Adrenal gland (tissue), 12 donors: Measurements from ENCODE around the gene NXN. TPM values are rescaled to one million over a fixed set of nuclear protein-coding genes. Genes with fewer than 3 reads are reported as not detected.
"Not testable (repeated sequence)": the region's sequence is repeated elsewhere in the genome, so short reads cannot be mapped to it uniquely, and the experiment has no call there.

ENCODE experiments used
- DNase-seq, 7 donors: peaks; one replicate each; pipeline ENCODE4 v3.0.0-alpha.2; 2019 to 2020
- H3K27ac ChIP-seq, 5 donors: fragments of 200-600 bp; sonication (generic) in 4 of 5; 1 replicate in 3 of 5; 2 replicates in 2 of 5; pipeline versions ENCODE4 v1.5.1 to v1.8.0; 2016 to 2020; ENCODE audit warnings: mild to moderate bottlenecking in 1 of 5
- H3K27me3 ChIP-seq: fragments of 200-600 bp; 2 replicates; pipeline ENCODE4 v1.8.0; 2021
- H3K36me3 ChIP-seq, 2 donors: fragments of 200-600 bp; replicated peaks in 1 of 2; 1 replicate in 1 of 2; 2 replicates in 1 of 2; pipeline versions ENCODE4 v1.5.1 to v1.8.0; 2018 to 2022
- H3K4me1 ChIP-seq, 2 donors: fragments of 200-600 bp; replicated peaks in 1 of 2; 1 replicate in 1 of 2; 2 replicates in 1 of 2; pipeline versions ENCODE4 v1.5.1 to v1.8.0; 2018 to 2021
- H3K4me3 ChIP-seq, 4 donors: fragments of 200-600 bp; sonication (generic) in 3 of 4; one replicate each; pipeline ENCODE4 v1.5.1; 2016 to 2018
- H3K9me3 ChIP-seq, 3 donors: fragments of 200-600 bp; sonication (generic) in 1 of 3; replicated peaks in 1 of 3; 1 replicate in 2 of 3; 2 replicates in 1 of 3; pipeline versions ENCODE4 v1.5.1 to v1.8.0; 2016 to 2021
- CTCF ChIP-seq, 6 experiments: fragments of 450-650 bp in 4 of 6; fragments of 200-600 bp in 2 of 6; sonication (generic) in 1 of 6; IDR thresholded peaks; 1 replicate in 5 of 6; 2 replicates in 1 of 6; pipeline versions ENCODE4 v1.5.1 to v1.8.0; 2016 to 2021; ENCODE audit warnings: antibody characterized with exemption in 6 of 6, mild to moderate bottlenecking in 2 of 6, moderate library complexity in 1 of 6
- POLR2A ChIP-seq, 2 donors: fragments of 450-650 bp; IDR thresholded peaks; one replicate each; pipeline ENCODE4 v1.6.1; 2017; ENCODE audit warnings: antibody characterized with exemption in 2 of 2, mild to moderate bottlenecking in 2 of 2, moderate library complexity in 1 of 2
- WGBS, 4 donors: extraction: QIAGEN DNeasy Blood & Tissue Kit in 2 of 4; methylation state at CpG; one replicate each; pipeline versions ENCODE4 v1.1.5 to v1.1.7; 2013 to 2017; 5-methylcytosine and 5-hydroxymethylcytosine counted together
- intact Hi-C, 2 donors: fragments of 100-400 bp; cut with DNase I; formaldehyde crosslinking; loops; one replicate each; pipeline versions ENCODE4 v1.14.1 to v1.15.0; 2022 to 2023
- polyA plus RNA-seq, 3 donors: library from polyadenylated mRNA; stranded (reverse); fragments of 200-250 nt in 2 of 3; fragments of 350-450 nt in 1 of 3; fragmentation: Illumina TruSeq in 1 of 3; extraction: RNeasy Lipid Tissue Mini Kit (QIAGEN cat#74804) in 1 of 3; gene quantifications; one replicate each; pipeline ENCODE4 v1.2.3, GENCODE V29; 2013 to 2014
- total RNA-seq, 9 donors: library from RNA; depleted of rRNA in 4 of 9; stranded (reverse); fragments of >200 nt in 4 of 9; fragments of 120-200 nt in 1 of 9; fragmentation: NEBNext Ultra II Directional in 1 of 9; extraction: Animal tissue kit (Norgen Biotek cat#: 25700) in 1 of 9; gene quantifications; one replicate each; pipeline versions ENCODE4 v1.1.0 to v1.2.4, GENCODE V29; 2013 to 2023
- donor health status: healthy with polysubstance abuse.
- donor health status: Bipolar disorder and iron deficiency.
- donor health status: DM: yes; HTN: yes; CAD: no.
- donor health status: DM: no; HTN: no; CAD: no.
- donor health status: DM: no; HTN: no; CAD: no.
- donor health status: DM: yes; HTN: yes; CAD: no.

NXN gene
- total and polyA plus RNA-seq, 12 donors = 3.6 to 24.7 (median 10.9) TPM

- Histone ChIP-seq H3K36me3 (no peaks in the 10 kb centered on the region), H3K27ac (no peak overlapping the region), H3K27me3 (no peaks in the 10 kb centered on the region), H3K4me1 (no peaks in the 10 kb centered on the region), H3K4me3 (no peak overlapping the region), H3K9me3 (no peaks in the 10 kb centered on the region)
- 71 to 84% (median 79%) methylated on average over 13 of the region's 13 CpGs for WGBS, 4 donors
- intact Hi-C loops = no loop called here
- DNase-seq = no peak
- no peak for TF ChIP-seq CTCF (IDR thresholded peaks at IDR 0.05)
- no peak for TF ChIP-seq POLR2A (IDR thresholded peaks at IDR 0.05)
Observed at GRCh38 chr17:806346-806745, 173.2 kb downstream of the NXN start.

- H3K27ac ChIP-seq, intact Hi-C loops, DNase-seq, H3K36me3 ChIP-seq, H3K4me3 ChIP-seq, H3K27me3 ChIP-seq, H3K9me3 ChIP-seq, H3K4me1 ChIP-seq: not testable (repeated sequence)
- WGBS, 4 donors = 87 to 94% (median 89%) methylated on average over 9 to 23 of the region's 23 CpGs
Observed at GRCh38 chr17:805886-806285, 173.7 kb downstream of the NXN start.

DNA sequence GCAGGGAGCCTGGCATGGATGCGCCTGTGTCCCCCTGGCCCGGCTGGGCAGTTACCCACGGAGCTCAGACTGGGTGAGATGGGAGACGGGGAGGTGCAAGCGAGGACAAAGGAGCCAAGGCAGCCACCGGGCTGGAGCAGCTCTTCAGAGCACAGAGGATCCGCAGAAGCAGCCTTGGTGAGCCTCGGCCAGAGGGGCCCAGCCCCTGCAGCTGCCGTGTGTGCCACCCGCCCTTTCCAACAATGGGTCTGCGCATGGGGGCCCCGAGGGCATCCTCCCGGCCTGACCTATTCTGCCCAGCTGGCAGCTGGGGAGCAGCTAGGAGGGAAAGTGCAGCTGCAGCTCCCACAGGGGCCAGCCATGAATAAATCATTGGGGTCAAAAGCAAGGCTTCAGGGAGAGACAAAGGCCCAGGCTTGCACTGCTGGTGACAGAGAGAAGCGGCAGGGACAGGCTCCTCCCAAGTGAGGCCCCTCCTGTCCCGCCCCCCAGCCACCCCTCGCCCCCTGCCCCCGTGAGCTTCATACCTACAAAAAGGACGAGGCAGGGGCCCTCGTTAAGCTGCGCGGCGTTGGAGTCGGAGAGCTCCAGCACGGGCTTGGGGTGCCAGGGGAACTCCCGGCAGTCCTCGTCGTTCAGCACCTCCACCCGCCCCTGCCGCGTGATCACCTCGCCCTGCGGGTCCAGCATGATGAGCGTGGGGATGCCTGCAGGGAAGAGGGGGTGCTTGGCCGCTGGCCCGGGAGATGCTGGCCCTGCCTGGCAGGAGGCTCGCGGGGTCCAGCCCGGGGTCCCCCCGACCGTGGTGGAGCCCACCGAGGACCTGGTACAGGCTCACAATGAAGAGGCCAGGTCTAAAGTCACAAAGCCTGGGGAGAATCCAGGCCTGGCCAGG is 174.8 kb downstream of the NXN start:
- H3K36me3 ChIP-seq = no peaks in the 10 kb centered on the region
- intact Hi-C loops = no loop called here
- no peak for DNase-seq

DNA sequence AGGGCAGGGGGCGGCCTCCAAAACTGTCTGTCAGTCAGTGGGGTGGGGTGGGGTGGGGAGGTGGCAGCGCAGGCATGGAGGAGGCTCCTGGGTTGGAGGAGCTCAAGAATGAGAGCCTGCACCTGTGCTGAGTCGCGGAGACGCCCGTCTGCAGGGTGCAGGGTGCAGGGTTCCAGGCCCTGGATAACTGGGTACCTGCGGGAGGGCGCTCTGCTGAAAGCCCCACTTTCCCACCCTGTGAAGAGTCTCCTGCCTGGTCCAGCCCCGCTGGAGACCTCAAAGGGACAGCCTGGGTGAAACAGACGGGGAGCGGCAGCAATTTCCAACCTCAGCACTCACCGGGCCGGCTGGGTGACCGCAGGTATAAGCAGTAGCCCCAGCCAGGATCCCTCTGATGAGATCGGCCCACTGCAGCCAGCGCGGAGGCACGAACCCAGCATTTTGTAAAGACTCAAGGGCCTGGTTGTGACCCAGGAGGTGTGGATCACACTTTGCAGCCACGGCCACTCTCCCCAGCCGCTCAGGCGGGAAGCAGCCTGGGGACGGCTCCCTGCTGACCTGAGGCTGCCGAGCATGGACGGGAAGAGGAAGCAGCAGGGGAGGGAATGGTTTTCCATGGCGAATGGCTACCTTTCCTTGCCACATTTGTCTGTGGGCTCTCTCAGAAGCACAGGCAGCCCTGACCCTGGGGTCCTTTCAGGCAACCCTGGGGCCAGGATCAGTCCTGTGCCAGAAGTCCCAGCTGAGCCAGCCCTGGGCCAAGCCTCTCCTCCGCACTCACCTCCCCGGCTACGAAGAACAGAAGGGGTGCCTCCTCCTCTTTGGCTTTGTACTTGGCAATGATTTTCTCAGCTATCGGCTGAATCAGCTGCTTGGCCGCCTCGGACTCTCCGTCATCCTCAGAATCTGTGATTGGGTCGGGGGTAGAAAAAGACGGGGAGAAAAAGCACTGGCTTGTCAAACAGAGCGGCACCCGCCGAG is 176.4 kb downstream of the NXN start:
- no peak overlapping the region for H3K27ac ChIP-seq
- no peaks in the 10 kb centered on the region for H3K9me3 ChIP-seq
- no peaks in the 10 kb centered on the region for H3K36me3 ChIP-seq
- no peaks in the 10 kb centered on the region for H3K4me1 ChIP-seq
- TF ChIP-seq POLR2A (IDR thresholded peaks at IDR 0.05) (no peak), CTCF (IDR thresholded peaks at IDR 0.05) (no peak)
- 87 to 89% (median 88%) methylated on average over 27 to 37 of the region's 37 CpGs for WGBS, 4 donors
- intact Hi-C loops = no loop called here
- no peak for DNase-seq
- no peaks in the 10 kb centered on the region for H3K27me3 ChIP-seq
- H3K4me3 ChIP-seq = no peak overlapping the region

More for the DNA sequence above, 174.8 kb downstream of the NXN start:
- Histone ChIP-seq H3K4me1 (no peaks in the 10 kb centered on the region), H3K27ac (no peak overlapping the region), H3K4me3 (no peak overlapping the region), H3K27me3 (no peaks in the 10 kb centered on the region), H3K9me3 (no peaks in the 10 kb centered on the region)
- WGBS, 4 donors = 85 to 87% (median 85%) methylated on average over 23 to 41 of the region's 41 CpGs
- no peak for TF ChIP-seq CTCF (IDR thresholded peaks at IDR 0.05)
- no peak for TF ChIP-seq POLR2A (IDR thresholded peaks at IDR 0.05)
